Vagina (tissue), 2 donors: ENCODE results near the gene SLC30A2.

Experiments
- CTCF ChIP-seq, 3 experiments: fragments of 450-650 bp in 2 of 3; fragments of 200-600 bp in 1 of 3; sonication (generic) in 1 of 3; IDR thresholded peaks; one replicate each; pipeline ENCODE4 v1.5.1; 2017 to 2019; ENCODE audit warnings: antibody characterized with exemption in 3 of 3, mild to moderate bottlenecking in 2 of 3, moderate library complexity in 2 of 3
- POLR2A ChIP-seq, 2 donors: fragments of 450-650 bp; IDR thresholded peaks; one replicate each; pipeline ENCODE4 v1.6.1; 2017; ENCODE audit warnings: antibody characterized with exemption in 2 of 2, mild to moderate bottlenecking in 2 of 2, moderate library complexity in 2 of 2

- TF ChIP-seq CTCF (IDR thresholded peaks at IDR 0.05) (no peak), POLR2A (IDR thresholded peaks at IDR 0.05) (no peak)
Observed at GRCh38 chr1:26082020-26082350, 36.1 kb upstream of the SLC30A2 start.
